Activated CD4-positive, alpha-beta T cell treated with anti-CD3 and anti-CD28 coated beads, Interleukin-2, amount 50 U/mL, for 16 hours (primary cell): ENCODE results near the gene EXT2.

Experiments used
- DNase-seq: peaks from one replicate; pipeline ENCODE4 v3.0.0-alpha.2; 2020

The EXT2 gene

GRCh38 chr11:44248109-44248508 is 152.6 kb downstream of the EXT2 start:
- DNase-seq: no peak

GRCh38 chr11:44250421-44250820 is 154.9 kb downstream of the EXT2 start:
- DNase-seq: no peak

- DNase-seq: no peak
These were observed 157.6 kb downstream of the EXT2 start for GRCh38 chr11:44252999-44253602.

- DNase-seq: no peak
These were observed 160.1 kb downstream of the EXT2 start for GRCh38 chr11:44255406-44256071.

DNA sequence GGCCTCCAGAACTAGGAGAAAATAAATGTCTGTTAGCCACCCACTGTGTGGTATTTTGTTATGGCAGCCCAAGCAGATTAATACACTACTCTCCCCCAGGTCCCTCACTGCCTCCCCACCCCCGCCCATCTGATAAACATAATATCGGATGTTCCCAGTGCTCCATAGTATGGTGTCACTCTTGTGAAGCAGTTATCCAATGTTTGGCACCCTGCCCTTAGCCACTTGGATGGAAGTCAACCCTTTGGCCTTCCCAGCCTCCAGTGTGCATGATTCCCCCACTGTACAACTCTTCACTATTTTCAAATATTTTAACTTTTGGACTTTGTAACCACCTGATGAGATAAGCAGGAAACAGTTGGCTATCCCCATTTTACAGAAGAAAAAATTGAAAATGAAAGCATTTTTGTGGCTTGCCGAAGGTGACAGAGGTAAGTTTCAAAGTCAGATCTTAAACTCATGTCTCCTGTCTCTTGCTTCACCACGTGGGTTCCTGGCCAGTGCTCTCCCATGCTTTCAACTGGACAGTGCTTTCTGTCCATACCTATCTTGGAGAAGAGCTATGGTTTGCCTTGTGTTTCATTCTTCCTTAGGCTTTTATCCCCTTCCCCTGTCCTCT is 161.3 kb downstream of the EXT2 start:
- DNase-seq: peak; percentile 7

GRCh38 chr11:44257338-44258189 is 162.1 kb downstream of the EXT2 start:
- DNase-seq: no peak

DNA sequence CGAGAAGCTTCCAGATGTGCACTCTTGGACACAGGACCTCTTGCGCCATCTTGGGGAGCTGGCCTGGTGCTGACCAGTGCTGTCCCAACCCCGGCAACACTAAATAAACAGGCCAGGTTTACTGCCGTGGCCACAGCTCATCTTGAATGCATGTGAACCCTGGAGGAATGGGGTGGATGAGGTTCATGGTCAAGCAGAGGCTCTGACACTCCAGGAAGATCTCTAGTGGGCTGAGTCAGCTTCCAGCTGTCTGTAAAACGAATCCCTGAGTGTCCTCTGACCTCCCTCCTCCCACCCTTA is 162.7 kb downstream of the EXT2 start:
- no peak for DNase-seq

DNA sequence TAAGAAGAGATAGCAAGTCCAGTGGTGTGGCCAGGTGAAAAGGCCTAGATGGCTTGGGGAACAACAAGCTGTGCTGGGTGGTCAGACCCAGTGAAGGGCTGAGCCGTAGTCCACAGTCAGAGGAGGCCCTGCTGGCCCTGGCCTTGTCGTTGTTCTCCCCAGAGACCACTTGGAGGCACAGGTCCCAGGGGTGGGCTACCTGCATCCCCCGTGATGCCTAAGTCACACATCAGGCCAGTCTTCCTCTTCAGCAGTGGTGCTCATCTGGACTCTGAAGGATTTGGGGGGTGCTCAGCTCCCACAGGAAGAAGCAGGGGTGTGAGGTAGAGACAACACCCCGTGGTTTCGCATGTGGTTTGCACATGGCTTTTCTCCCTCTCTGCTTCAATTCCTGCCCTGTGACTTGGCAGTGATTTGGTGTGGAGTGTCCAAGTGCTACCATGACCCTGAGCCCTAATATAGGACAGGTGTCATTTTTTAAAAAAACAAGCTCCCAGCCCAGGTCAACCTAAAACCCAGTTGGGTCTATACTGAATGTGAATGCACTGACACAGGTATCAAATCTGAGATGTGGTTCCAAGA is 163.5 kb downstream of the EXT2 start:
- no peak for DNase-seq

DNA sequence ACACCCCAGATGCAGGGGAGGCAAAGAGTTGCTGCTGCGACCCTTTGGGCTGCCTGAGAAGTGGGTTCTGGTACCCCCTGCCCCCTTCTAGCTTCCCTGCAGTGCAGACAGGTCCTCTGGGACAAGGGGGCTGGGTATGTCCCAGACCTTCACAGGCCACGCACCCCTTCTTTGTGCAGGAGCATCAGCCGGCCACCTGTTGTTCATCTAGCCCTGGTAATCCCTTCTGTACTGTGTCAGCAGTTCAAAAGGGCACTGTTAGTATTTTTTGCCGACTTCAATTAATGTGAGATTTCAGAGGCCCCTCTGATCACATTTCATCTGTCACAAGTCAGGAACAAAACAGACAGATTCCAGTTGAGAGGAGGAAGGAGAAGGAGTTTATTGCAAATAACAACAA is 164.6 kb downstream of the EXT2 start:
- no peak for DNase-seq

- no peak for DNase-seq
These were observed 166.5 kb downstream of the EXT2 start for GRCh38 chr11:44261800-44262591.

- no peak for DNase-seq
These were observed 168.4 kb downstream of the EXT2 start for GRCh38 chr11:44263738-44264437.

GRCh38 chr11:44264438-44264749 is 168.9 kb downstream of the EXT2 start:
- DNase-seq: no peak

- DNase-seq: no peak
These were observed 169.3 kb downstream of the EXT2 start for GRCh38 chr11:44264761-44265160.

GRCh38 chr11:44266056-44266780 is 170.7 kb downstream of the EXT2 start:
- DNase-seq: no peak

GRCh38 chr11:44267006-44267749 is 171.7 kb downstream of the EXT2 start:
- DNase-seq: no peak

DNA sequence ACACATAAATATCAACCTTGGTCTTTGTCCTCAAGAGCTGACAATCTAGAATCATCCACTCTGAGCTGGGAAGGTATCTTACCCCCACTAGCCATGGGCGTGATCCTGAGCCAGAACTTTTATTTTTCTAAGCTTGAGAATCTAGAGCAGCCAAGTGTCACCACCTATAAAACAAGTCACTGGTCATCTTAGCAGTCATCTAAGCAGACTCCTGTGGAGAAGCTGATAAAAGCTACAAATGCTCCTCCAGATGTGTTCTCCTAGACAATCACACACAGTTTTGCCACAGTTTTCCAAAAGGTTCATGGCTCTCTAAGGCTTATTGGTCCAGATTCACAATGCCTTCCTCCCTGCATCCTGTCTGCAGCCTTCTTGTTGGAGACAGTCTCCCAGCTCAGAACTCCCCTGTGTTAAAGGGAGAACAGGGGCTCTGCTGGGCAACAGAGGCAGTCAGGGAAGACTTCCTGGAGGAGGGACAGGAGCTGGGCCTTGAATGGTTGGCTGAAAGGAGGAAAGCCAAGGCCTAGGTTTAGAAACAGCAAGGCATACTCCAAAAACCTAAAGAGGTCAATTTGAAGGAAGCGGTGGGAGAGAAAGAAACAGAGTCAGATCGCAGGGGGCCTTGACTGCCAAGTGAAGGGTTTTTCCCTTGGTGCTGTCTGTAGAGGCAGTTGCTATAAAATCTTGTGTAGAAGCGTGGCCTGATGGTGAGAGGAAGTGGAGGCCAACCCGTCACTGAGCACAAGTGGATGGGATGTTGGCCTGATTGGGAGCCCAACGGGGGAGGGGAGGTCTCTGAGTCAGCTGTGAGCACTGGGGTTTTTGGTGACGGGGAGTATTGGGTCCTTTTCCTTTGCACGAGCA is 172.5 kb downstream of the EXT2 start:
- no peak for DNase-seq

DNA sequence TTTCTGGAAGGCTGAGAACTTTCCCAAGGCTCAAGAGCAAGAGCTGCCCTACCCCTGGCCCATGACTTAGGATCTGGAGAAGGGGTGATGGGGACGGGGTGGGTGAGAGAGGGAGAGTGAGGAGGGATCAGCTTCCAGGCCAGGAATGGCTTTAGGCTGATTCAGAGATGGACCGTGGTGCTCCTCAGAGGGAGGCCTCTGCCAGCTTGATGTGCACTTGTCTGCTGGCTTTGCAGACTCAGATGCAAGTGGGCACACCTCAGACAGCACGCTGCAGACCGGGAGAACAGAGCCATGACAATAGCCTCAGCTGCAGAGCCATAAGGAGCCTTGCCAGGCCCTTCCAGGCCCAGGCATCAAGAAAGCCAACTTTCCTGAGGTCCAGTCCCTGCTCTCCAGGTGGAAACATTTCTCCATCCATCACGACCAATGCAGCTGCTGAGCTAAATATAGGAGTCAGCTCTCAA is 173.2 kb downstream of the EXT2 start:
- DNase-seq: no peak

DNA sequence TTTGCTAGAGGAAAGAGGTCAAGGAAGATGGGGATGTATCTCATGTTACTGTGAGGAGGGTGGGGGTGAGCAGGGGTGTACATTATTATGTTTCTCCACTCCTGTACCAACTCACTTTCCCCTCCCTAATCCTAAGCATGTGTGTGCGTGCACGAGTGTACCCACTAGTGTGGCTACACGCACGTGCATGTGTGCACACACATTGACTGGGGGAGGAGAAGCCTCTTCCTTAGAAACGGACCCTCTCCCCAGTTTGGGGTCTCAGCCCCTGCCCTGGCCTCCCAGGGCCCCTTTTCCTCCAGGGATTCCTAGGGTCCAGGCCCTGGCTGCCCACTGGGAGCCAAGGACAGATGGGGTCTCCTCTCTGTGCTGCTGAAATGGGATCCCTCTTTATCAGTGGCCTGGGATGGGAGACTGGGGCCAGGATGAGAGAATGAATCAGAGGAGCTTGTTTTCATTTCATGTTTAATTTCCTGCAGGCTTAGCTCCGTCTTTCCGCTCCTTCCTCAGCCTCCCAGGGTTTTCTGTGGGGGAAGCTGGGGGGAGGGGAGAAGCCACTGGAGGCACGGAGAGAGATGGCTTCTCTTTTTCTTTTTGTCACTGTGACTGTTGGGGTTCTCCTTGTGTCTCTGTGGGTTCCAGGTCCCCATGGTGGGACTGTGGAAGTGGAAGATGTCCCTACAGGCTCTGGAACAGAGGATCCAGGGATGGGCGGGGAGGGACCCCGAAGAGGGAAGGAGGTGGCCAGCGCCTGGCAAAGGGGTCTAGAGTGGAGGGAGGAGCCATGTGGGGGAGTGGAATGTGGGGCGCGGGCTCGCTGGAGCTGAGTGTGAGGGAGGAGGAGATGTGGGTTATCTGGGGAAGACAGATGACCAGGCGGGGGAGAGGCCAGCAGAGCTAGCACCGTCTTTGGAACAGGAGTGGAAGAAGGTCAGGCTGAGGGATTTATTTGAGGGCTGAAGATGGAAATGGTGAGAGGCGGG is 174.2 kb downstream of the EXT2 start:
- DNase-seq: no peak
